WTC11 (cell line): ENCODE results near the gene KCNH6. TPM values are rescaled to one million over a fixed set of nuclear protein-coding genes. Genes with fewer than 3 reads are reported as not detected.

Source experiments
- ATAC-seq: fragments of 200-7000 bp; cut with Tn5 transposase; 2 replicates; pipeline ENCODE4 v1.10.0; 2021; ENCODE audit warnings: mild to moderate bottlenecking, moderate library complexity
- CTCF ChIA-PET: fragments of 300-600 bp; sonication (Branson Sonifier 250); formaldehyde crosslinking; loops from one replicate; lab custom pipeline; 2021; ENCODE audit warnings: antibody characterized with exemption; lab: Charles Lee
- POLR2A ChIA-PET: fragments of 350-600 bp; sonication (Branson Sonifier 250); formaldehyde crosslinking; loops from one replicate; lab custom pipeline; 2021; ENCODE audit warnings: antibody characterized with exemption; lab: Charles Lee
- DNase-seq: peaks from one replicate; pipeline ENCODE4 v3.0.0; 2021; ENCODE audit warnings: low spot score
- H3K27ac Mint-ChIP-seq: 2 replicates; pipeline ENCODE4 v1.8.0; 2021; ENCODE audit warnings: mixed read lengths
- H3K27me3 Mint-ChIP-seq: 2 replicates; pipeline ENCODE4 v1.8.0; 2021; ENCODE audit warnings: low read depth, mild to moderate bottlenecking, moderate library complexity, mixed read lengths
- H3K36me3 Mint-ChIP-seq: 2 replicates; pipeline ENCODE4 v1.8.0; 2021; ENCODE audit warnings: mixed read lengths
- H3K4me1 Mint-ChIP-seq: 2 replicates; pipeline ENCODE4 v1.8.0; 2022; ENCODE audit warnings: mixed read lengths
- H3K4me3 Mint-ChIP-seq: 2 replicates; pipeline ENCODE4 v1.8.0; 2021; ENCODE audit warnings: mild to moderate bottlenecking, moderate library complexity, mixed read lengths
- H3K9me3 Mint-ChIP-seq: 2 replicates; pipeline ENCODE4 v1.8.0; 2021; ENCODE audit warnings: mixed read lengths
- FOXK1 ChIP-seq: sonication (generic); formaldehyde crosslinking; IDR thresholded peaks from 2 replicates; pipeline ENCODE4 v1.8.0; 2022; ENCODE audit warnings: mild to moderate bottlenecking, moderate library complexity, missing genetic modification reagents
- FOXP1 ChIP-seq: sonication (generic); formaldehyde crosslinking; IDR thresholded peaks from 2 replicates; pipeline ENCODE4 v1.8.0; 2022; ENCODE audit warnings: missing genetic modification reagents, mild to moderate bottlenecking, moderate library complexity, borderline replicate concordance
- FOXP4 ChIP-seq: sonication (generic); formaldehyde crosslinking; IDR thresholded peaks from 2 replicates; pipeline ENCODE4 v1.8.0; 2022; ENCODE audit warnings: mild to moderate bottlenecking, missing genetic modification reagents
- GTF2I ChIP-seq: fragments of 250-450 bp; sonication (Bioruptor Pico); conservative IDR thresholded peaks from 2 replicates; pipeline ENCODE4 v1.4.0; 2021; ENCODE audit warnings: mild to moderate bottlenecking
- HMGXB4 ChIP-seq: sonication (generic); formaldehyde crosslinking; IDR thresholded peaks from 2 replicates; pipeline ENCODE4 v1.8.1; 2023; ENCODE audit warnings: mild to moderate bottlenecking, moderate library complexity, missing genetic modification reagents
- KAT7 ChIP-seq: sonication (generic); formaldehyde crosslinking; IDR thresholded peaks from 2 replicates; pipeline ENCODE4 v1.8.1; 2023; ENCODE audit warnings: missing genetic modification reagents, mild to moderate bottlenecking, borderline replicate concordance
- MAX ChIP-seq: sonication (generic); formaldehyde crosslinking; IDR thresholded peaks from 2 replicates; pipeline ENCODE4 v1.8.0; 2022; ENCODE audit warnings: mild to moderate bottlenecking, missing genetic modification reagents
- MYBL2 ChIP-seq: sonication (generic); formaldehyde crosslinking; IDR thresholded peaks from 2 replicates; pipeline ENCODE4 v1.8.1; 2023; ENCODE audit warnings: mild to moderate bottlenecking, moderate library complexity, missing genetic modification reagents
- NFYB ChIP-seq: sonication (generic); formaldehyde crosslinking; conservative IDR thresholded peaks from 2 replicates; pipeline ENCODE4 v1.8.0; 2022; ENCODE audit warnings: low read depth, missing genetic modification reagents
- SOX15 ChIP-seq: fragments of 250-450 bp; sonication (Bioruptor Pico); IDR thresholded peaks from 2 replicates; pipeline ENCODE4 v1.9.0; 2021; ENCODE audit warnings: mild to moderate bottlenecking
- ZBTB21 ChIP-seq: sonication (generic); formaldehyde crosslinking; IDR thresholded peaks from 2 replicates; pipeline ENCODE4 v1.8.1; 2023; ENCODE audit warnings: mild to moderate bottlenecking, missing genetic modification reagents, borderline replicate concordance
- ZNF317 ChIP-seq: sonication (generic); formaldehyde crosslinking; IDR thresholded peaks from 2 replicates; pipeline ENCODE4 v1.8.1; 2023; ENCODE audit warnings: low read depth, mild to moderate bottlenecking, moderate library complexity, missing genetic modification reagents, borderline replicate concordance
- ZNF532 ChIP-seq: fragments of 250-450 bp; sonication (Bioruptor Pico); IDR thresholded peaks from 2 replicates; pipeline ENCODE4 v1.9.0; 2021; ENCODE audit warnings: mild to moderate bottlenecking, borderline replicate concordance
- total RNA-seq: library from RNA; stranded (reverse); gene quantifications from 3 replicates; pipeline ENCODE4 v1.2.3, GENCODE V29; 2021

KCNH6 gene
- total RNA-seq, 1 experiment from 2014 or later, result 2.1 TPM

GRCh38 chr17:63474586-63475460, 48.3 kb upstream of the KCNH6 start (continued):
- TF ChIP-seq ZNF317 (CRISPR knock-in tag), result no peak
- TF ChIP-seq SOX15, result no peak

GRCh38 chr17:63475491-63476412, 47.4 kb upstream of the KCNH6 start:
- TF ChIP-seq FOXP1 (CRISPR knock-in tag) (0 out of 2 replicates have a peak, but pooled peaks have one; percentile 78), MYBL2 (CRISPR knock-in tag) (no peak), MAX (CRISPR knock-in tag) (0 out of 2 replicates have a peak, but pooled peaks have one; percentile 48), ZNF317 (CRISPR knock-in tag) (no peak)
- ChIA-PET CTCF (interaction anchor here (0.8 to 11.3 kb wide), 7 partner anchors 22 to 373 kb away, joined by 3 to 298 read pairs (median 23); partner anchors contain the start of gene CYB561), POLR2A (interaction anchor here (0.9 kb wide), 1 partner anchor 33 kb away, joined by 3 read pairs; no protein-coding TSS in a partner anchor)
- H3K36me3 Mint-ChIP-seq, result no peaks in the 10 kb centered on the region
- DNase-seq (no peak), ATAC-seq (no peak)
- H3K4me3 Mint-ChIP-seq, result peak overlapping the region; percentile 66
- H3K27ac Mint-ChIP-seq, result no peak overlapping the region
- H3K4me1 Mint-ChIP-seq, result peaks cover 32% of the 10 kb centered on the region
- peaks cover 28% of the 10 kb centered on the region for H3K27me3 Mint-ChIP-seq
- H3K9me3 Mint-ChIP-seq, result no peaks in the 10 kb centered on the region

GRCh38 chr17:63476459-63476853, 46.7 kb upstream of the KCNH6 start:
- Mint-ChIP-seq H3K4me3 (peak overlapping the region; percentile 66), H3K36me3 (no peaks in the 10 kb centered on the region), H3K27ac (no peak overlapping the region), H3K9me3 (no peaks in the 10 kb centered on the region), H3K4me1 (peaks cover 32% of the 10 kb centered on the region), H3K27me3 (peaks cover 28% of the 10 kb centered on the region)
- DNase-seq, result peak; percentile 65
- POLR2A ChIA-PET, result interaction anchor here (0.9 kb wide), 2 partner anchors 34 to 36 kb away, joined by 3 read pairs; no protein-coding TSS in a partner anchor
- TF ChIP-seq KAT7 (no peak), HMGXB4 (CRISPR knock-in tag) (0 out of 2 replicates have a peak, but pooled peaks have one; percentile 18), GTF2I (CRISPR knock-in tag) (no peak)
- TF ChIP-seq, all 79 proteins: peak for 1
- CTCF ChIA-PET, result interaction anchor here (0.6 to 11.3 kb wide), 13 partner anchors 11 to 372 kb away, joined by 3 to 298 read pairs (median 6); partner anchors contain the start of genes CYB561, KCNH6 and MAP3K3
- ATAC-seq, result peak; percentile 9

GRCh38 chr17:63476854-63477479, 46.2 kb upstream of the KCNH6 start, which contains the start of gene ACE:
Gene ACE (plus strand): TSS chr17:63477061. CDS start chr17:63477095, 34 bp downstream.
- peak within 1 kb of the TSS; percentile 82 for H3K4me3 Mint-ChIP-seq
- peaks cover 28% of the 10 kb centered on the region for H3K27me3 Mint-ChIP-seq
- H3K9me3 Mint-ChIP-seq, result no peaks in the 10 kb centered on the region
- ChIA-PET POLR2A (interaction anchor here (0.9 to 2.0 kb wide), 3 partner anchors 35 to 49 kb away, joined by 3 to 7 read pairs (median 3); no protein-coding TSS in a partner anchor), CTCF (interaction anchor here (0.6 to 11.3 kb wide), 14 partner anchors 10 to 372 kb away, joined by 3 to 298 read pairs (median 6); partner anchors contain the start of genes CYB561, KCNH6 and MAP3K3)
- H3K4me1 Mint-ChIP-seq, result peaks cover 32% of the 10 kb centered on the region
- peak; percentile 40 for ATAC-seq
- peak; percentile 77 for DNase-seq
- H3K36me3 Mint-ChIP-seq, result no peaks in the 10 kb centered on the region
- H3K27ac Mint-ChIP-seq, result no peak within 1 kb of the TSS
- peak; percentile 84; the same call in 1 of the 2 replicates for TF ChIP-seq FOXP4 (CRISPR knock-in tag)
- TF ChIP-seq FOXK1 (CRISPR knock-in tag), result peak; percentile 50; the same call in 1 of the 2 replicates
- 0 out of 2 replicates have a peak, but pooled peaks have one; percentile 9 for TF ChIP-seq HMGXB4 (CRISPR knock-in tag)
- TF ChIP-seq ZNF532 (CRISPR knock-in tag), result no peak
- no peak for TF ChIP-seq ZBTB21 (CRISPR knock-in tag)
- peak; percentile 46; the same call in 1 of the 2 replicates for TF ChIP-seq NFYB (CRISPR knock-in tag)
